ENCODE results near the gene LYST. TPM values are rescaled to one million over a fixed set of nuclear protein-coding genes. Genes with fewer than 3 reads are reported as not detected.
A peak's percentile ranks its signal among the peaks of the same experiment; 100 is the strongest.

The LYST gene
- total and polyA plus RNA-seq, 2 of the 4 experiments (the other 2 are of a cell fraction) = 2.2 to 7.2 TPM

DNA sequence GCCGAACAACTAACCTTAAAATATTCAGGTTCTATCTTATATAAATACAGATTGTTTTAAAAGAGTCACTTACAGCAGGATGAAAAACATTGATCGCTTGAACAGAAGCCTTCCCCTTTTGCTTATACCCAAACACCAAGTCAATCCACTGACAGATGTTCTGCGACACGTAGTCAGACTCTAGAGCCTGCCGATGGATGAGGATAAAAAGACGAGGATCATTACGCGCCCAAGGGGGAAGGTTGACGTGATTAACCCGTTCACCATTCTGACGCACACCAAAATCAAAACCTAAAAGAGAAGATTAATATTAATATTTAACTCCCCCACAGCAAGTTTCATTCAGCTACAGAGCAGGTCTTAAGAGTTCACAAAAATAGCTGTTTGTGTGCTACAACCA is 157.7 kb downstream of the LYST start:
- H3K36me3 ChIP-seq (ENCODE audit: control insufficient read depth, insufficient read depth, low read length) = no peaks in the 10 kb centered on the region
- H3K56ac ChIP-seq (ENCODE audit: extremely low read depth, insufficient read depth, low read length) = no peak overlapping the region
- no TSS peak for BruUV-seq (replicated peaks)
- no peak overlapping the region for H3K4me2 ChIP-seq (ENCODE audit: low read depth, low read length)
- dilution Hi-C loops (cut with HindIII; ENCODE audit: low sequenced_read_pairs, unreplicated experiment) = no loop called here
- no peak overlapping the region; the same call in 1 of the 2 replicates for H2BK120ac ChIP-seq (ENCODE audit: low read depth, low read length)
- H4K91ac ChIP-seq (ENCODE audit: insufficient read depth, low read depth, low read length) = no peak overlapping the region
- H2AK9ac ChIP-seq (replicated peaks; ENCODE audit: low read depth, low read length, poor library complexity) = no peak overlapping the region
- POLR2A ChIA-PET (ENCODE audit: unreplicated experiment) = no interaction called here
- DNase-seq = no peak
- H3K9ac ChIP-seq (ENCODE audit: low read depth, low read length) = no peak overlapping the region
- ATAC-seq (ENCODE audit: low read depth) = no peak
- peaks cover 4% of the 10 kb centered on the region for H3K4me1 ChIP-seq (ENCODE audit: control insufficient read depth, insufficient read depth, low read length)
- no peaks in the 10 kb centered on the region for H4K20me1 ChIP-seq (ENCODE audit: insufficient read depth, low read length)
- H2AK5ac ChIP-seq (ENCODE audit: low read depth, low read length) = no peak overlapping the region
- H3K9me1 ChIP-seq (ENCODE audit: insufficient read depth, low read length) = peaks cover 3% of the 10 kb centered on the region; the same call in 1 of the 2 replicates
- no peak overlapping the region for H4K5ac ChIP-seq (ENCODE audit: low read depth, low read length)
- H2BK15ac ChIP-seq (ENCODE audit: low read depth, low read length) = no peak overlapping the region
- CTCF ChIA-PET = no interaction called here
- H3K4ac ChIP-seq (ENCODE audit: low read depth, low read length) = no peak overlapping the region
- H3K18ac ChIP-seq (ENCODE audit: low read depth, low read length) = no peak overlapping the region
- H3K79me1 ChIP-seq (ENCODE audit: low read depth in 1 of 2, low read length in 2 of 2) = no peaks in the 10 kb centered on the region
- H3K14ac ChIP-seq (replicated peaks; ENCODE audit: low read depth, low read length) = no peak overlapping the region
- H3K9me3 ChIP-seq (ENCODE audit: control insufficient read depth, insufficient read depth, low read length) = no peaks in the 10 kb centered on the region
- no peaks in the 10 kb centered on the region for H3K27me3 ChIP-seq (ENCODE audit: control insufficient read depth, insufficient read depth, low read length)
- H4K8ac ChIP-seq (ENCODE audit: low read depth in 2 of 2, low read length in 2 of 2) = no peak overlapping the region
- H2BK5ac ChIP-seq (ENCODE audit: low read depth, low read length, poor library complexity, severe bottlenecking) = no peak overlapping the region
- H2AFZ ChIP-seq (replicated peaks; ENCODE audit: low read length, poor library complexity) = no peak overlapping the region
- in situ Hi-C loops (cut with MboI; ENCODE audit: low sequenced_read_pairs) = no loop called here
- WGBS, 2 experiments (ENCODE audit: extremely low coverage in 2 of 2, insufficient read length in 1 of 2) = no CpG with 5 or more reads among the region's 11 CpGs
- H3K4me3 ChIP-seq (ENCODE audit: insufficient read depth, low read depth, low read length) = no peak overlapping the region
- H3K23ac ChIP-seq (ENCODE audit: low read depth, low read length) = no peak overlapping the region
- TF ChIP-seq MAFK (IDR thresholded peaks at IDR 0.05; ENCODE audit: low read depth, low read length) = no peak
- no peak for TF ChIP-seq POLR2A (IDR thresholded peaks at IDR 0.05; ENCODE audit: low read depth, low read length)
- TF ChIP-seq BHLHE40 (IDR thresholded peaks at IDR 0.05; ENCODE audit: low read depth, low read length) = no peak
- TF ChIP-seq, protein P1, sequence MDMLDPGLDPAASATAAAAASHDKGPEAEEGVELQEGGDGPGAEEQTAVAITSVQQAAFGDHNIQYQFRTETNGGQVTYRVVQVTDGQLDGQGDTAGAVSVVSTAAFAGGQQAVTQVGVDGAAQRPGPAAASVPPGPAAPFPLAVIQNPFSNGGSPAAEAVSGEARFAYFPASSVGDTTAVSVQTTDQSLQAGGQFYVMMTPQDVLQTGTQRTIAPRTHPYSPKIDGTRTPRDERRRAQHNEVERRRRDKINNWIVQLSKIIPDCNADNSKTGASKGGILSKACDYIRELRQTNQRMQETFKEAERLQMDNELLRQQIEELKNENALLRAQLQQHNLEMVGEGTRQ (IDR thresholded peaks at IDR 0.05; ENCODE audit: low read depth, low read length) = no peak
- intact Hi-C loops (cut with micrococcal nuclease) = loop anchor here (5.0 kb wide), 1 partner anchor 33 kb away; no protein-coding TSS in a partner anchor
- peak overlapping the region; percentile 25; the same call in 1 of the 2 replicates for H2BK20ac ChIP-seq (ENCODE audit: low read depth, low read length)
- no peak overlapping the region for H3K27ac ChIP-seq (ENCODE audit: insufficient read depth, low read length)

Data from IMR-90 (cell line).